Nephron (organoid): ENCODE measurements around the gene DDX39A.
"Not testable (repeated sequence)": the region's sequence is repeated elsewhere in the genome, so short reads cannot be mapped to it uniquely, and the experiment has no call there.

ENCODE experiments used
- H3K27ac Mint-ChIP-seq, 3 experiments: 2 replicates each; pipeline ENCODE4 v1.8.0; 2020; ENCODE audit warnings: mixed read lengths in 3 of 3, mild to moderate bottlenecking in 2 of 3, moderate library complexity in 1 of 3
- H3K27me3 Mint-ChIP-seq: 2 replicates; pipeline ENCODE4 v1.8.0; 2021; ENCODE audit warnings: low read depth, mild to moderate bottlenecking, moderate library complexity, mixed read lengths
- H3K36me3 Mint-ChIP-seq: 2 replicates; pipeline ENCODE4 v1.8.0; 2020; ENCODE audit warnings: low read depth, mixed read lengths
- H3K4me1 Mint-ChIP-seq: 2 replicates; pipeline ENCODE4 v1.8.0; 2020; ENCODE audit warnings: mixed read lengths
- H3K4me3 Mint-ChIP-seq, 3 experiments: 2 replicates each; pipeline ENCODE4 v1.8.0; 2020; ENCODE audit warnings: mild to moderate bottlenecking in 3 of 3, mixed read lengths in 3 of 3, moderate library complexity in 2 of 3
- H3K9me3 Mint-ChIP-seq: 2 replicates; pipeline ENCODE4 v1.8.0; 2020; ENCODE audit warnings: mixed read lengths
- TF ChIP-seq, protein P1 (sequence below), 3 experiments: fragments of 200-600 bp; sonication (generic); IDR thresholded peaks; one replicate each; pipeline ENCODE4 v1.5.0; 2021; ENCODE audit warnings: antibody characterized with exemption in 3 of 3; ENCODE audit not compliant: unreplicated experiment in 3 of 3

DDX39A gene

DNA sequence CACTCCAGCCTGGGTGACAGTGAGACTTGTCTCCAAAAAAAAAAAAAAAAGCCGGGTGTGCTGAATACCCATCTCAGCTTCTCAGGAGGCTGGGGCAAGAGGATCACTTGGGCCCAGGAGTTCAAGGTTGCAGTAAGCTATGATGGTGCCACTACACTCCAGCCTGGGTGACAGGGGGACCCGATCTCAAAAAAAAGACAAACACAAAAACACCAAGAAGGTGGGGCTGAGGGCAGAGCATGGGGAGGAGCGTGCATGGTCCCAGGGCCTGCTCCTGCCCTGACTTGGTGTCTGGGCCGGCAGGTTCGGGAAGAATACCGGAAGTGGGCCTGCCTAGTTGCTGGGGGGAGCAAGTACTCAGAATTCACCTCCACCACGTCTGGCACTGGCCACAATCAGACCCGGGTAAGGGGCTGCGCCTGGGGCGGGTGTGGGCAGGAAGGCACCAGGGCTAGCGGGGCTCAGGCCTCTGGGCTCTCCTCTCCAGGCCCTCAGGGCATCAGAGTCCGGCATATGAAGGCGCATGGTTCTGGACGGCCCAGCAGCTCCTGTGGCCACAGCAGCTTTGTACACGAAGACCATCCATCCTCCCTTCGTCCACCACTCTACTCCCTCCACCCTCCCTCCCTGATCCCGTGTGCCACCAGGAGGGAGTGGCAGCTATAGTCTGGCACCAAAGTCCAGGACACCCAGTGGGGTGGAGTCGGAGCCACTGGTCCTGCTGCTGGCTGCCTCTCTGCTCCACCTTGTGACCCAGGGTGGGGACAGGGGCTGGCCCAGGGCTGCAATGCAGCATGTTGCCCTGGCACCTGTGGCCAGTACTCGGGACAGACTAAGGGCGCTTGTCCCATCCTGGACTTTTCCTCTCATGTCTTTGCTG is 11.3 kb downstream of the DDX39A start:
- Mint-ChIP-seq H3K27ac (no peak overlapping the region), H3K4me3 (no peak overlapping the region), H3K4me1 (no peaks in the 10 kb centered on the region), H3K36me3 (peaks cover 42% of the 10 kb centered on the region), H3K9me3 (no peaks in the 10 kb centered on the region), H3K27me3 (no peaks in the 10 kb centered on the region)
- TF ChIP-seq, protein P1, sequence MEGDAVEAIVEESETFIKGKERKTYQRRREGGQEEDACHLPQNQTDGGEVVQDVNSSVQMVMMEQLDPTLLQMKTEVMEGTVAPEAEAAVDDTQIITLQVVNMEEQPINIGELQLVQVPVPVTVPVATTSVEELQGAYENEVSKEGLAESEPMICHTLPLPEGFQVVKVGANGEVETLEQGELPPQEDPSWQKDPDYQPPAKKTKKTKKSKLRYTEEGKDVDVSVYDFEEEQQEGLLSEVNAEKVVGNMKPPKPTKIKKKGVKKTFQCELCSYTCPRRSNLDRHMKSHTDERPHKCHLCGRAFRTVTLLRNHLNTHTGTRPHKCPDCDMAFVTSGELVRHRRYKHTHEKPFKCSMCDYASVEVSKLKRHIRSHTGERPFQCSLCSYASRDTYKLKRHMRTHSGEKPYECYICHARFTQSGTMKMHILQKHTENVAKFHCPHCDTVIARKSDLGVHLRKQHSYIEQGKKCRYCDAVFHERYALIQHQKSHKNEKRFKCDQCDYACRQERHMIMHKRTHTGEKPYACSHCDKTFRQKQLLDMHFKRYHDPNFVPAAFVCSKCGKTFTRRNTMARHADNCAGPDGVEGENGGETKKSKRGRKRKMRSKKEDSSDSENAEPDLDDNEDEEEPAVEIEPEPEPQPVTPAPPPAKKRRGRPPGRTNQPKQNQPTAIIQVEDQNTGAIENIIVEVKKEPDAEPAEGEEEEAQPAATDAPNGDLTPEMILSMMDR (IDR thresholded peaks at IDR 0.05; ENCODE audit: unreplicated experiment in 3 of 3), result no peak

GRCh38 chr19:14406645-14407401 is 12.3 kb downstream of the DDX39A start:
- Mint-ChIP-seq H3K4me3 (peak overlapping the region in 1 of 3 experiments; percentile 36), H3K27ac (peak overlapping the region in 1 of 3 experiments; percentile 67), H3K9me3 (no peaks in the 10 kb centered on the region), H3K4me1 (no peaks in the 10 kb centered on the region), H3K36me3 (peaks cover 37% of the 10 kb centered on the region), H3K27me3 (no peaks in the 10 kb centered on the region)
- TF ChIP-seq, protein P1 (IDR thresholded peaks at IDR 0.05; ENCODE audit: unreplicated experiment in 3 of 3), result no peak

DNA sequence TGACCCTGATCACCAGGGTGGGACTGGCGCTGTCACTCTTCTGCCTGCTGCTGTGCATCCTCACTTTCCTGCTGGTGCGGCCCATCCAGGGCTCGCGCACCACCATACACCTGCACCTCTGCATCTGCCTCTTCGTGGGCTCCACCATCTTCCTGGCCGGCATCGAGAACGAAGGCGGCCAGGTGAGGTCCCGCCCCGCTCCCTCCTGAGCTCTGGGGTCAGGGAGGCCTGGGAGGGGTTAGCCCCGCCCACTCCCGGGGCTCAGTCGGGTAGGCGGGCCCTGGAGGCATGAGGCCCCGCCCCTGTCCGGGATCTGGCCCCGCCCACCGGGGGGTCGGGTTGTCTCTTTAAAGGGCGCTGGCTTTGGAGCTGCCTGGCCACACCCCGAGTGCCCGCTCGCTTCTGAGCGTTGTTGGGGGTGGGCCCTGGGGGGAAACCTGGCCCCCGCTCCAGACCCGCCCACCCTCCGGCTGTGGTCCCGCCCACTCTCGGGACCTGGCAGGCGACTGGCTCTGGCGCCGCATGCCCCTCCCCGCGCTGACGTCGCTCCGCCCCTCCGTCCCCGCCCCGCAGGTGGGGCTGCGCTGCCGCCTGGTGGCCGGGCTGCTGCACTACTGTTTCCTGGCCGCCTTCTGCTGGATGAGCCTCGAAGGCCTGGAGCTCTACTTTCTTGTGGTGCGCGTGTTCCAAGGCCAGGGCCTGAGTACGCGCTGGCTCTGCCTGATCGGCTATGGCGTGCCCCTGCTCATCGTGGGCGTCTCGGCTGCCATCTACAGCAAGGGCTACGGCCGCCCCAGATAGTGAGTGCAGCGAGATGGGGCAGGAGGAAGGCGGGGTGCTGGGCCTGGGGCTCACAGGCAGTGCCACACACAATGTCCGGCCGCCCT is 13.1 kb downstream of the DDX39A start:
- peaks cover 30% of the 10 kb centered on the region for H3K36me3 Mint-ChIP-seq
- H3K27ac Mint-ChIP-seq, result peak overlapping the region in 2 of 3 experiments; percentile 43 to 86
- peak overlapping the region; percentile 51 to 76 (median 53) for H3K4me3 Mint-ChIP-seq
- H3K4me1 Mint-ChIP-seq, result no peaks in the 10 kb centered on the region
- no peaks in the 10 kb centered on the region for H3K27me3 Mint-ChIP-seq
- H3K9me3 Mint-ChIP-seq, result no peaks in the 10 kb centered on the region
- TF ChIP-seq, protein P1 (IDR thresholded peaks at IDR 0.05; ENCODE audit: unreplicated experiment in 3 of 3), result peak; percentile 96 to 99 (median 97)

GRCh38 chr19:14405380-14405757 is 13.8 kb downstream of the DDX39A start:
- Mint-ChIP-seq H3K27ac (peak overlapping the region in 1 of 3 experiments; percentile 86), H3K27me3 (no peaks in the 10 kb centered on the region), H3K9me3 (no peaks in the 10 kb centered on the region), H3K36me3 (peaks cover 27% of the 10 kb centered on the region), H3K4me3 (peak overlapping the region in 1 of 3 experiments; percentile 76), H3K4me1 (no peaks in the 10 kb centered on the region)
- TF ChIP-seq, protein P1 (IDR thresholded peaks at IDR 0.05; ENCODE audit: unreplicated experiment in 3 of 3), result no peak

DNA sequence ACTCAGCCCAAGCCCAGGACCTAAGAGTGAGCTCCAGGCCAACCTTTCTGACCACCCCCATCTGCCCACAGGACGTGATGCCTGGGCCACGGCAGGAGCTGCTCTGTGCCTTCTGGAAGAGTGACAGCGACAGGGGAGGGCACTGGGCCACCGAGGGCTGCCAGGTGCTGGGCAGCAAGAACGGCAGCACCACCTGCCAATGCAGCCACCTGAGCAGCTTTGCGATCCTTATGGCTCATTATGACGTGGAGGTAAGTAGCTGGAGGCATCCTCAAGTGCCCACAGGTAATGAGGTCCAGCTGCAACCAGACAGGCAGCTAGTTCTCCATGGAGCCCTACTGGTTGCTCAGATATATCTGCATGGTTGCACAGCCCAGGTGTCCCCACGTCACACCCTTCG is 14.8 kb downstream of the DDX39A start:
- Mint-ChIP-seq H3K36me3 (peaks cover 17% of the 10 kb centered on the region), H3K4me3 (no peak overlapping the region), H3K27me3 (no peaks in the 10 kb centered on the region), H3K27ac (no peak overlapping the region), H3K4me1 (no peaks in the 10 kb centered on the region), H3K9me3 (no peaks in the 10 kb centered on the region)
- TF ChIP-seq, protein P1 (IDR thresholded peaks at IDR 0.05; ENCODE audit: unreplicated experiment in 3 of 3), result no peak

DNA sequence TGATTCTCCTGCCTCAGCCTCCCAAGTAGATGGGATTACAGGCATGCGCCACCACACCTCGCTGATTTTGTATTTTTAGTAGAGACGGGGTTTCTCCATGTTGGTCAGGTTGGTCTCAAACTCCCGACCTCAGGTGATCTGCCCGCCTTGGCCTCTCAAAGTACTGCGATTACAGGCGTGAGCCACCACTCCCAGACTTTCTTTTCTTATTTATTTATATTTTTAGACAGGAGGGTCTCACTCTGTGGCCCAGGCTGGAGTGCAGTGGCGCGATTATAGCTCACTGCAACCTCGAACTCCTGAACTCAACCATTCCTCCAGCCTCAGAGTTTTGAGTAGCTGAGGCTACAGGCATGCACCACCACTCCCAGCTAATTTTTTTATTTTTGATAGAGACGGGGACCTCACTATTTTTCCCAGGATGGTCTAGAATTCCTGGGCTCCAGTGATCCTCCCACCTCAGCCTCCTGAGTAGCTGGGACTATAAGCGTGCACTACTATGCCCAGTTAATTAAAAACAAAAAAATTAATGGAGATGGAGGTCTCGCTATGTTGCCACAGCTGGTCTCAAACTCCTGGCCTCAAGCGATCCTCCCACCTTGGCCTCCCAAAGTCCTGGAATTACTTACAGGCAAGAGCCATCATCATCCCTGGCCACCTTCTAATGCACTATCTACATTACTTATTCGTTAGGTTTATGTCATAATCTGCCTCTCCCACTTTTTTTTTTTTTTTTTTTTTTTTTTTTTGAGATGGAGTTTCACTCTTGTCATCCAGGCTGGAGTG is 15.8 kb downstream of the DDX39A start:
- not testable (repeated sequence) for H3K4me1 Mint-ChIP-seq, H3K27ac Mint-ChIP-seq, H3K4me3 Mint-ChIP-seq, H3K27me3 Mint-ChIP-seq, H3K9me3 Mint-ChIP-seq
- H3K36me3 Mint-ChIP-seq, result peaks cover 11% of the 10 kb centered on the region
